GM18870 (cell line): Measurements from ENCODE around the gene MET.

Source experiments
- ATAC-seq: cut with Tn5 transposase; IDR thresholded peaks from one replicate; pipeline ENCODE4 v1.9.1; 2021; ENCODE audit warnings: moderate library complexity; ENCODE audit not compliant: unreplicated experiment

The MET gene

GRCh38 chr7:116663744-116664143 is 8.3 kb upstream of the MET start:
- no peak for ATAC-seq

DNA sequence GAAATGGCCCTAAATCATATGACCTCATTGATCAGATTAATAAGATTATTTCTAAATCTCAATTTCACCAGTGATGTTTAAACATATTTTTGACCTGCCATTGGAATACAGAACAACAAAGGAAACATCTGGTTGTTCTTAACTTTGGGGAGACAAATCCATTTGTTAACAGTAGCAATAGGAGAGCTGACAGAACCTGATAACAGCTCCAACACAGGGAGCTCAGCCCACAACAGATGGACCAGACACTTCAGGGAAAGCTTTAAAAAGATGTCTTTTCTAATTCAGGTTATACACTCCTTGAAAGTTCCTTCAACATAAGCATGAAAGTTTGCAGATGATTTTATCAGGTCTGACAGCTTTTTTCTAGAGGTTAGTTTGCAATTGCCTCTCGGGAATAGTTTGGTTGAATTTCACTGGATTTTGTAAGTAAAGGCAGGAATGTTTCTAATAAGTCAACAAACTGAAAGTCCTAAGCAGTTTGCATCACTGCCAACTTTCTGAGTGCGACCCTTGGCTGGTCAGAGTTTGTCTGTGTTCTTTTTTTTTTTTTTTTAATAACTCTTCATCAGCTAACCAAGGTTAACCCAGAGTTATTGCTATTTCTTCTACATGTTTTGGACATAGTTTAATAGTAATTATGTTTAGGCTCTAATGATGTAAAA is 6.5 kb upstream of the MET start:
- no peak for ATAC-seq

GRCh38 chr7:116669769-116670168 is 2.2 kb upstream of the MET start:
- ATAC-seq = no peak

DNA sequence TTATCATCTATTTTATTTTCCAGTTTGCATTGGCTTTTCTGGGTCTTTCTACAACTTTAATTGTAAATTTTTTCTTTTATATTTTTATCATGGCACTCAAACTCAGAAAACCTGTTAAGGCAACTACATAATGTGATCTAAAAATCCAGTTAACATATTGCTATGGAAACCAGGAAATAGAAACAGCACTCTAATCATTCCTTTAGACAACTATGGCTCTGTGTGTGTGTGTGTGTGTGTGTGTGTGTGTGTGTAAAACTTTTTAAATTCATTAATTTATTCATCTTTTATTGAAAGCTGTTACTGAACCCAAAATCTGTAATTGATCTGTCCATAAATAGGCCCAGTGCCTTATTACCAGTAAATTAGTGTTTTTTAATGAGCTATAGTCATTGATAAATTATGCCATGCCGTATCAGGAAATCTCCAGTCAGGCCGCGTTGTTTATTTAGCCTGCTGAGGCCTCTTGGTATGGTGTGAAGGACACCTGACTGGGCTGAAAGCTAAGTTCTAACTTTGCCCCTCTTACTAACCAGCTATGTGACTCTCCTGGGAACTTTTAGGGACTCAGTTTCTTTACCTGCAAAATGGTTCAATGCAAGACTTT is 1.5 kb upstream of the MET start:
- ATAC-seq = no peak

GRCh38 chr7:116671111-116671510 is 885 bp upstream of the MET start:
- no peak for ATAC-seq

DNA sequence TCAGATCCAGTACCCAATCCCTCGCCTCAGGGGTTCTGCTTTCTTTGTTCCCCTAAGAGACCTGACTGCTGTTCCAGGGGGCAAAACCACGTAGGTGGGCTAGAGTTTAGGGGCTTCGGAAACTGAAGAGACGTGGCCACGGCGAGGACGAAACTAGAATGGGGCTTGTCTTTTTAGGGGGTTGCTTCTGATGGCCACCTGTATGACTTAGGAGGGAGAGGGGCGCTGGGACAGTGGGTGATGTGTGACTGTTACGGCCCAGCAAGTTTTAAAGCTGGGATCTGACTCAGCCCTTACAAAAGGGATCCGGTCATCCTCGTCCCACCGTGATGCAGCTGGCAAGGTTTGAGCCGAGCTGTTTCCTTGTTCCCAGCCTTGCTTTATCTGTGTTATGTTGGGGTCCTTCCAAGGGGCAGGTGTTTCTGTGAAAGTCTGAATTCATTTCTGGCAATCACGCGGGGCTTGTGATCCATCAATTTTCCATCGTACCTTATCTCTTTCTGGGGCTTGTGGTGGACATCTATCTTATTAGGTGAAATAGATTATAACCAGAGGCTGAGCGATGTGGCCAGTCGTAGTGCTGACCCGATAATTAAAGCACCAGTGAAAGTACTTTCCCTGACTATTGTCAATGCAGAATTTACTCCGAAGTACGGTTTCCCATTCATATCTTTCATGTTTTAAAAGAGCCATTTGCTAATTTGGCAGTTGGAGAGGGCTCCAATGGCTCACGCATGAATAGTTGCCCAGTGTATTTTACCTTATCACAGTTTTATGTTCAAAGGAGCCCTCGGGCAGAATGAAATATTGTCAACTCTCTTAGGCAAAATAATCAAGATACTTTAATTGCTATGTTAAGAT is 830 bp downstream of the MET start:
- no peak for ATAC-seq

GRCh38 chr7:116673457-116673865 is 1.5 kb downstream of the MET start:
- no peak for ATAC-seq

- no peak for ATAC-seq
These were observed 2.6 kb downstream of the MET start for GRCh38 chr7:116674508-116675173.

- no peak for ATAC-seq
These were observed 3.9 kb downstream of the MET start for GRCh38 chr7:116675812-116676355.

DNA sequence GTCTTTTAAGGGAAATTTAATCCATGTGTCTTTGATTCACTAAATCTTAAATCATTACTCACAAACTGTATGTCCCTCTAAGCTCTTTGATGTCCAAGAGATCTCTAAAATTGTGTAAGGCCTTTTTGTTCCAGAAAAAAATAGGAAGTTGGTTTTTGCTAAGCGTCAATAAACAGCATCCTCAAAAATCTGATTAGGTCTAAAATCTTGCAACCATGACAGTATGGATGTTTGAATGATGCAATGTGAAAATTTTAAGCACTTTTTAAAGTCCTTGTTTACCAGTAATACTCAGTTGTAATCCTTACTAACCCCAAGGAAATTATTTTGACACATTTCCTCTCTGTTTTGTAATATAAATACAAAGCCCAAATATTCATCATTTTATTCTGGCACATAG is 6.8 kb downstream of the MET start:
- no peak for ATAC-seq

DNA sequence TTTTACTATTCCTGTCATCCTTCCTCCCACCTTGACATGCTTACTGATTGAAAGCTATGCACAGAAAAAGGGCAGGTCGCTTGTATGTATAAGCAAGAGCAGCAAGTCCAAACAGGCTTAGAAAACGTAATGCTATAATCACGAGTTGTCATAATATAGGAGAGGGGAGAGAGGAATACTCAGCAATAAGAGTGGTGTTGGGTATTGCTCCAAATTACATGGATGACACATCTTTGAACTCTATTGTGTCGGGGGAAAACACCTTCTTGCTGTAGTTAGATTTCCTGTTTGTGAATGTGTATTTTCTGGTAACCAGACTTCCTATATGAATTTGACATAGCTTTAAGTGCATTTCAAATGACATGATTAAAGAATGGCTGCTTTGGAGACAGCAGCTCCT is 7.5 kb downstream of the MET start:
- ATAC-seq = peak; percentile 54

DNA sequence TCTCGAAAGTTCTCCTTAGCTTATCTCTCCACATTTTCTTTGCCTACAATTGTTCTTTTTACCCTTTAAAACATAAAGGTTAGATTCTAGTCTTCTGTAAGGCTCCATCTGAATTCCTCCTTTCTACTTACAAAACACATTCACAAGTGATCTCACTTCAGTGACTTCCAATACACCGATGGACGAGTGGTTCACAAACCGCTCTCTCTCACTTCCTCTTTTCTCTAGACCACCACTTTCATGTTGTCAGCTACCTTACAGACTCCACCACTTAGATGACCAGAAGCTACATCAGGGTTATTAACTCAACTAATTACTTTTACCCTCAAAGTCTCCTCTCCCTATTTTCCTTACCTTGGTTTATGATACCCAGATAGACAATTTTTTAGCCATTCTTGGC is 11.8 kb downstream of the MET start:
- peak; percentile 100 for ATAC-seq

GRCh38 chr7:116686033-116686432 is 14.0 kb downstream of the MET start:
- ATAC-seq = no peak

DNA sequence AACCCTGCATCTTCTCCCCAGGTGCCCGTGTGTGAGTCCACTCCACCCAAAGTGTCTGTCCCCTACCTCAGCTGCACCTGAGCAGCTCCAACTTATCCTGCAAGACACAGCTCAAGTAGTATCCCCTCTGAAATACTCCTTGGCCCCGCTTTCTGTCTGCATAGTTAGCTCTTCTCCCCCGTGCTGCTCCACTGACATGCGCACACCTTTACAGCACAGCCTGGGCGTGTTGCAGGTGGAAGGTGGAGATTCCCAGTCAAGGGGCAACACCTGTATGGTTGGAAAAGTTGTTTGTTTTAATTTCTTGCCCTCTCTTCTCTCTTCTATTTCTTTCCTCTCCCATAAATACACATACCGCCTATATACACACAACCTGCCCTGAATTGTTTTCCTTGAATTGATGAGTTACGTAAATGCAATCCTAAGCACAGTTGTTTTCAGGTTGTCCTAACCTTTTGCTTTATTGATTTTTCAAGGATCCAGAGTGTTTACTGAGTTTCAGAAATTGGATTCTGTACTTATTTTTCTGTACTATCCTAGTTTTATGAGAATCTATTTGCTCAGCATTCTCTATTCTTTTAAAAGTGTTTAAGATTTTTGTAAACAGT is 14.9 kb downstream of the MET start:
- no peak for ATAC-seq

GRCh38 chr7:116687801-116688201 is 15.8 kb downstream of the MET start:
- ATAC-seq = no peak

DNA sequence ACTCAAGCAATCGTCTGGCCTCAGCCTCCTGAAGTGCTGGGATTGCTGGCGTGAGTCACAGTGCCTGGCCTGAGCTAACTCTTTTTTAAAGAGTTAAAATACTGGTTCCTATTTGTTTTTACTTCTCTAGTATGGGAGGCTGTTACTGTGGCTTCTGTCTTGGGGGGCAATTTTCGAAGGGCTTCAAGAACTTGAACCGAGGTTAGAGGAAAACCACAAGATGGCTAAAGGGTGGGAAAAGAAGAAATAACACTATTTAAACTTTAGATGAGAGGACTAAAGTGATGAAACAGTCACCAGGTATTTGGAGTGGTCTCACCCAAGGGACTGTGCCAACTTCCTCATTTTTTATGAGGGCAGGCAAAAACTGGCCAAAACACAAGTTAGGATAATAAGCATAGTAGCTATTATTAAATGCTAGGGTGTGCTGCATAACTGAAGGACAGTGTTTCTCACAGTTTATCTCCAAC is 17.8 kb downstream of the MET start:
- ATAC-seq = no peak

GRCh38 chr7:116691664-116692063 is 19.7 kb downstream of the MET start:
- no peak for ATAC-seq

DNA sequence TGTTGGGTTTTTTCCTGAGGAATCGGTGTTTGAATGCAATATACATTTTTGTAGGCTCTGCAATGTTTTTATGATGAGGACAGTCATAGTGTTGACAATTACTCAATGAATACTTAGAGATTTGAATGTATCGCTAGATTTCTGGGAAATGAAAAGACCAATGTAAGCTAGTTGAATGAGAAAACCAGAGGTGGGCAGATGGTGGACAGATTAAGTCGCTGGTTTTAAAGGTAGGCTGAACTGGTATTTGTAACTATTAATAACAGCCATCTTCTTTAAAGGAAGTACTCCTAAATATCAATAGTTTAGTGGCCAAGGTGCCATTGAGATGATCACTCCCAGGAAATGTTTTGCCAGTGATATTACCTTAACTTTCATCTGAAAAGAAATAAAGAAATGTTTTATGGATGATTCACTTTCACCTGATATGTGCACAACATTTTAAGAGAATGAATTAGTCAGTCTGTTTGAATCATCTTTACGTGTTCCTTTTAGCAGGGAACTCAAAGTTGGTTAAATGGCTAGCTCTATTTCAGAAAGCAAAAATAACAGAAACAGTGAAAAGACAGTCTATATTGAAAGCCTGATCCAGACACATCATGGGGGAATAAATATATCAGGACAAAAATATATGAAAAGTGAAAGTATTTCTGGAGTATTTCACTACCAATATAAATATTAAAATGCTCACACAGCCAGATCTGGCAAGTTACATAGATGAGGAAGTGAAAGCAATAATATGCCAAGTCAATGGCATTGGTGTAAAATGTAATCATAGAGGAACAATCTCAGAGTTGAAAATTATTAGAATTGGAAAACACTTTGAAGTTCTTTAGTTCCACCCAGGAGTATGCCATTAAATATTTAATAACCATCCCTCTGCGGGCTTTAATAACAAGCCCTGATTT is 20.7 kb downstream of the MET start:
- ATAC-seq = no peak

- ATAC-seq = no peak
These were observed 24.7 kb downstream of the MET start for GRCh38 chr7:116696707-116697106.

DNA sequence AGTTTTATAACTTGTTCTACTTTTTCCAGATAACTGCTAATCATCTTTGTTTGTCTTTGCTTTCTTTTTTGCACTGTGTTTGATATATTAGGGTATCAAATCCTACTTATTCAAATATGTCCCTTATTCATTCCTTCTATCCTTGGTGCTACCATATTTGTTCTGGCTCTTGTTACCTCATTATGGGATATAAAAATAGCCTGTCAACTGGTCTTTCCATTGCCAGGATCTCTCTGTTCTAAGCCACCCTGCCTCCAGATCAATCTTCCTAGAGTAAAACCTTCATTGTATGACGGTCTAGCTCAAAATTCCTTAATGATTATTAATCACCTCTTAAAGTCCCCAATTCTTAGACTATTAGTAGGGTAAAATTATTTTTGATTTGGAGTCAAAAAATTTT is 25.2 kb downstream of the MET start:
- ATAC-seq = no peak
